H9 (cell line): ENCODE measurements around the gene BCL7B. TPM values are rescaled to one million over a fixed set of nuclear protein-coding genes. Genes with fewer than 3 reads are reported as not detected.

Experiments
- DNase-seq: peaks from one replicate; pipeline ENCODE4 v3.0.0-alpha.2; 2017
- H2AFZ ChIP-seq: one replicate; pipeline ENCODE4 v1.6.1; 2013; ENCODE audit warnings: mild to moderate bottlenecking, low read length, control low read depth, moderate library complexity
- H2AK5ac ChIP-seq: 2 replicates; pipeline ENCODE4 v1.6.1; 2013; ENCODE audit warnings: low read length, control low read depth, mixed read lengths; ENCODE audit not compliant: insufficient read length
- H2BK120ac ChIP-seq: one replicate; pipeline ENCODE4 v1.6.1; 2013; ENCODE audit warnings: low read depth, mild to moderate bottlenecking, low read length, control low read depth, inconsistent platforms; ENCODE audit not compliant: poor library complexity, severe bottlenecking
- H2BK12ac ChIP-seq: 2 replicates; pipeline ENCODE4 v1.6.1; 2013; ENCODE audit warnings: low read length, control low read depth, mixed read lengths, low read depth; ENCODE audit not compliant: insufficient read length
- H2BK15ac ChIP-seq: 2 replicates; pipeline ENCODE4 v1.6.1; 2013; ENCODE audit warnings: low read depth, low read length, control low read depth
- H2BK20ac ChIP-seq: one replicate; pipeline ENCODE4 v1.6.1; 2013; ENCODE audit warnings: low read depth, mild to moderate bottlenecking, low read length, control low read depth, inconsistent platforms; ENCODE audit not compliant: poor library complexity, severe bottlenecking
- H2BK5ac ChIP-seq: 2 replicates; pipeline ENCODE4 v1.6.1; 2013; ENCODE audit warnings: low read length, control low read depth, mixed read lengths; ENCODE audit not compliant: insufficient read length
- H3K14ac ChIP-seq: 2 replicates; pipeline ENCODE4 v1.6.1; 2013; ENCODE audit warnings: low read length, control low read depth; ENCODE audit not compliant: insufficient read depth
- H3K18ac ChIP-seq: 2 replicates; pipeline ENCODE4 v1.6.1; 2013; ENCODE audit warnings: low read depth, mild to moderate bottlenecking, mixed read lengths, low read length, control low read depth; ENCODE audit not compliant: insufficient read length
- H3K23ac ChIP-seq: 2 replicates; pipeline ENCODE4 v1.6.1; 2013; ENCODE audit warnings: low read length, control low read depth, mixed read lengths, low read depth; ENCODE audit not compliant: insufficient read length
- H3K23me2 ChIP-seq: 2 replicates; pipeline ENCODE4 v1.6.1; 2013; ENCODE audit warnings: low read depth, mild to moderate bottlenecking, mixed read lengths, low read length, control low read depth; ENCODE audit not compliant: insufficient read length, poor library complexity, severe bottlenecking
- H3K27ac ChIP-seq: 2 replicates; pipeline ENCODE4 v1.5.1; 2013; ENCODE audit warnings: low read length, control low read depth, mixed read lengths, low read depth; ENCODE audit not compliant: insufficient read length
- H3K27me3 ChIP-seq: 2 replicates; pipeline ENCODE4 v1.6.1; 2013; ENCODE audit warnings: low read length, control low read depth, inconsistent platforms; ENCODE audit not compliant: insufficient read depth
- H3K4ac ChIP-seq: 2 replicates; pipeline ENCODE4 v1.6.1; 2013; ENCODE audit warnings: low read depth, mild to moderate bottlenecking, control low read depth, inconsistent platforms, low read length, moderate library complexity
- H3K4me1 ChIP-seq: 2 replicates; pipeline ENCODE4 v1.6.1; 2013; ENCODE audit warnings: low read length, control low read depth, inconsistent platforms; ENCODE audit not compliant: insufficient read depth
- H3K4me2 ChIP-seq: 2 replicates; pipeline ENCODE4 v1.6.1; 2013; ENCODE audit warnings: low read length, control low read depth, mixed read lengths; ENCODE audit not compliant: insufficient read length, insufficient read depth
- H3K56ac ChIP-seq: 2 replicates; pipeline ENCODE4 v1.6.1; 2013; ENCODE audit warnings: low read depth, mild to moderate bottlenecking, mixed read lengths, low read length, control low read depth; ENCODE audit not compliant: insufficient read length
- H3K79me1 ChIP-seq: 2 replicates; pipeline ENCODE4 v1.6.1; 2013; ENCODE audit warnings: low read depth, mild to moderate bottlenecking, moderate library complexity, low read length, control low read depth, inconsistent platforms; ENCODE audit not compliant: insufficient read depth, poor library complexity, severe bottlenecking
- H3K79me2 ChIP-seq: 2 replicates; pipeline ENCODE4 v1.6.1; 2013; ENCODE audit warnings: low read length, control low read depth, inconsistent platforms; ENCODE audit not compliant: insufficient read depth
- H3K9ac ChIP-seq: 2 replicates; pipeline ENCODE4 v1.6.1; 2013; ENCODE audit warnings: low read length, control low read depth, mixed read lengths; ENCODE audit not compliant: insufficient read length; ENCODE audit errors: extremely low read depth
- H3K9me3 ChIP-seq: one replicate; pipeline ENCODE4 v1.6.1; 2013; ENCODE audit warnings: low read depth, low read length, inconsistent platforms; ENCODE audit not compliant: control insufficient read depth
- H3T11ph ChIP-seq: one replicate; pipeline ENCODE4 v1.6.1; 2013; ENCODE audit warnings: mild to moderate bottlenecking, low read length, control low read depth, inconsistent platforms
- H4K20me1 ChIP-seq: one replicate; pipeline ENCODE4 v1.6.1; 2013; ENCODE audit not compliant: control insufficient read depth, insufficient read length, insufficient read depth
- H4K5ac ChIP-seq: 2 replicates; pipeline ENCODE4 v1.6.1; 2013; ENCODE audit warnings: low read depth, mild to moderate bottlenecking, mixed read lengths, low read length, control low read depth; ENCODE audit not compliant: insufficient read length
- H4K8ac ChIP-seq: replicated peaks from 2 replicates; pipeline ENCODE4 v1.6.1; 2013; ENCODE audit warnings: low read length, control low read depth, mixed read lengths, low read depth; ENCODE audit not compliant: insufficient read length
- H4K91ac ChIP-seq: 2 replicates; pipeline ENCODE4 v1.6.1; 2013; ENCODE audit warnings: low read depth, mild to moderate bottlenecking, moderate library complexity, mixed read lengths, low read length, control low read depth; ENCODE audit not compliant: insufficient read length
- H3K27ac Mint-ChIP-seq, 3 experiments: 2 replicates in 2 of 3; 3 replicates in 1 of 3; pipeline ENCODE4 v1.8.0; 2020 to 2021; ENCODE audit warnings: mixed read lengths in 3 of 3, mild to moderate bottlenecking in 1 of 3, moderate library complexity in 1 of 3
- H3K27me3 Mint-ChIP-seq: 2 replicates; pipeline ENCODE4 v1.8.0; 2021; ENCODE audit warnings: low read depth, mild to moderate bottlenecking, moderate library complexity, mixed read lengths
- H3K36me3 Mint-ChIP-seq, 3 experiments: 2 replicates in 2 of 3; 3 replicates in 1 of 3; pipeline ENCODE4 v1.8.0; 2020 to 2021; ENCODE audit warnings: low read depth in 3 of 3, mixed read lengths in 3 of 3; ENCODE audit not compliant: insufficient read depth in 1 of 3
- H3K4me1 Mint-ChIP-seq, 2 experiments: 2 replicates each; pipeline ENCODE4 v1.8.0; 2020; ENCODE audit warnings: mixed read lengths in 2 of 2
- H3K4me3 Mint-ChIP-seq, 2 experiments: 2 replicates in 1 of 2; 3 replicates in 1 of 2; pipeline ENCODE4 v1.8.0; 2020 to 2021; ENCODE audit warnings: mild to moderate bottlenecking in 2 of 2, mixed read lengths in 2 of 2, moderate library complexity in 1 of 2
- H3K9me3 Mint-ChIP-seq, 2 experiments: 2 replicates in 1 of 2; 3 replicates in 1 of 2; pipeline ENCODE4 v1.8.0; 2020; ENCODE audit warnings: mild to moderate bottlenecking in 2 of 2, mixed read lengths in 2 of 2, moderate library complexity in 1 of 2
- CTCF ChIP-seq: fragments of 200-600 bp; sonication (generic); conservative IDR thresholded peaks from 3 replicates; pipeline ENCODE4 v1.8.0; 2021; ENCODE audit warnings: antibody characterized with exemption, mild to moderate bottlenecking
- WGBS: extraction: QIAGEN DNeasy Blood & Tissue Kit; methylation state at CpG from one replicate; pipeline ENCODE4 v1.1.7; 2013; ENCODE audit warnings: missing lambda C conversion rate, low lambda C conversion rate, mixed read lengths; ENCODE audit not compliant: insufficient read length; ENCODE audit errors: extremely low coverage; 5-methylcytosine and 5-hydroxymethylcytosine counted together
- total RNA-seq: library from RNA; stranded (reverse); gene quantifications from 2 replicates; pipeline ENCODE4 v1.2.1, GENCODE V29; 2021

Gene BCL7B
- total RNA-seq, 1 experiment from 2014 or later = 48.9 TPM

DNA sequence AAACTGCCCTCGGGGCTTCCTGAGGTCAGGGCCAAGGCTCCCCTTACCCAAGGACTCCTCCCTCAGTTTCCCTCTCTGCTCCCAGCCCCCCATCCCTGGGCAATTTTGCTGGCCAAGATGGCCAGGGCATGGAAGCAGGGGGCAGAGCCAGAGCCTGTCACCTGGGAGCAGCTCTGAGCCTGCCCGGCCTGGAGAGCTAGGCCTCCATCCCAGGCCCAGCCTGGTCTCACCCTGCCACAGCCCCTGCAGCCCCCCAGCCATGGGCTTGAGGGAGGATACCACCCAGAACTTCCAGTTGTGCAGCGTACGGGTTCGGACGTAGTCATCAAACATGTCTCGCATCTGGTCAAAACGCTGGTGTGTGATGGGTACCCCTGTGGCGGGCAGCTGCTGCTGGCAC, 37.9 kb upstream of the BCL7B start:
- Histone ChIP-seq H3K9me3 (no peaks in the 10 kb centered on the region), H2AK5ac (no peak overlapping the region), H4K20me1 (no peaks in the 10 kb centered on the region), H3K23ac (no peak overlapping the region), H3K14ac (no peak overlapping the region), H3K18ac (no peak overlapping the region), H4K91ac (no peak overlapping the region), H3K23me2 (no peaks in the 10 kb centered on the region), H3T11ph (no peak overlapping the region), H3K27ac (no peak overlapping the region), H2BK12ac (no peak overlapping the region), H2BK5ac (no peak overlapping the region), H2AFZ (no peak overlapping the region), H3K9ac (no peak overlapping the region), H4K5ac (no peak overlapping the region), H3K79me1 (no peaks in the 10 kb centered on the region), H3K4ac (no peak overlapping the region), H3K79me2 (no peaks in the 10 kb centered on the region), H3K27me3 (no peaks in the 10 kb centered on the region; the same call in 1 of the 2 replicates), H2BK15ac (no peak overlapping the region), H2BK120ac (no peak overlapping the region), H3K56ac (no peak overlapping the region), H2BK20ac (no peak overlapping the region), H3K4me1 (no peaks in the 10 kb centered on the region; the same call in 1 of the 2 replicates), H4K8ac (no peak overlapping the region), H3K4me2 (no peak overlapping the region)
- H3K4me3 Mint-ChIP-seq = no peak overlapping the region
- peaks cover 53% of the 10 kb centered on the region for H3K27me3 Mint-ChIP-seq
- WGBS = no CpG with 5 or more reads among the region's 9 CpGs
- DNase-seq = no peak
- no peak overlapping the region for H3K27ac Mint-ChIP-seq
- peaks cover 0 to 4% (median 0%) of the 10 kb centered on the region in 3 experiments; a peak in 3 of 7 replicates for H3K36me3 Mint-ChIP-seq
- peaks cover 2 to 22% of the 10 kb centered on the region in 2 experiments; a peak in 2 of 4 replicates for H3K4me1 Mint-ChIP-seq
- no peaks in the 10 kb centered on the region for H3K9me3 Mint-ChIP-seq
- no peak for TF ChIP-seq CTCF
